Bronchial epithelial cell (primary cell): ENCODE results near the gene LIMD2. TPM values are rescaled to one million over a fixed set of nuclear protein-coding genes. Genes with fewer than 3 reads are reported as not detected.

Experiments
- DNase-seq: peaks from one replicate; pipeline ENCODE4 v3.0.0-alpha.2; 2010; ENCODE audit warnings: low read depth
- FAIRE-seq: peaks from 2 replicates; lab custom pipeline; 2011; peaks lifted over from hg19 to GRCh38; lab: Jason Lieb, UNC
- H3K27me3 ChIP-seq: 2 replicates; pipeline ENCODE4 v1.5.1; 2011; ENCODE audit warnings: low read length; ENCODE audit not compliant: control insufficient read depth, insufficient read depth
- H3K36me3 ChIP-seq: 2 replicates; pipeline ENCODE4 v1.5.1; 2011; ENCODE audit warnings: low read length; ENCODE audit not compliant: control insufficient read depth, insufficient read depth
- H3K4me3 ChIP-seq: 2 replicates; pipeline ENCODE4 v1.5.1; 2011; ENCODE audit warnings: mild to moderate bottlenecking, low read depth, low read length, control low read depth
- CTCF ChIP-seq: IDR thresholded peaks from 2 replicates; pipeline ENCODE4 v1.5.1; 2011; ENCODE audit warnings: mild to moderate bottlenecking, moderate library complexity, low read length, control low read depth, inconsistent platforms; ENCODE audit not compliant: insufficient read depth, severe bottlenecking
- total RNA-seq: library from RNA; depleted of rRNA; stranded (reverse); fragments of >200 nt; gene quantifications from 2 replicates; pipeline ENCODE4 v1.2.1, GENCODE V29; 2014

Gene LIMD2
- total RNA-seq, 1 donor from 2014 or later: 0.53 TPM

DNA sequence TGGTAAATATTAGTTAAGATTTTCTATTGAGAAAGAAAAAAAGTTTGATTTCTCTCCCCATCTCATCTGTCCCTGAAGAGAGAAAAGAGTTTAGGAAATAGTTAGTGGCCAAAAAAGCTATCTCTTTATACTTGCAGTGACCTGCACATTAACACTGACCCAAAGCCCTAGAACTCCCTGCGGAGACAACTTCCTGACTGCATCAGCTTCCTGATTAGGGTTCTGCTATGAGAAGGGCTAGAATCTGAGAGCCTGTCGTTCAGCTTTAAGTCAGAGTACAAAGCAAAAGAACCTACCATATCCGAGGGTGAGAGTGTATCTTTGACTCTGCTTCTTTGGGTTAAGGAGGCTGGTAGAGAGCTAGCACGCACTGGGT, 24.7 kb downstream of the LIMD2 start:
- TF ChIP-seq CTCF: no peak
- DNase-seq (peak; percentile 45), FAIRE-seq (no peak)
- no peaks in the 10 kb centered on the region for H3K36me3 ChIP-seq
- H3K4me3 ChIP-seq: no peak overlapping the region
- H3K27me3 ChIP-seq: no peaks in the 10 kb centered on the region

DNA sequence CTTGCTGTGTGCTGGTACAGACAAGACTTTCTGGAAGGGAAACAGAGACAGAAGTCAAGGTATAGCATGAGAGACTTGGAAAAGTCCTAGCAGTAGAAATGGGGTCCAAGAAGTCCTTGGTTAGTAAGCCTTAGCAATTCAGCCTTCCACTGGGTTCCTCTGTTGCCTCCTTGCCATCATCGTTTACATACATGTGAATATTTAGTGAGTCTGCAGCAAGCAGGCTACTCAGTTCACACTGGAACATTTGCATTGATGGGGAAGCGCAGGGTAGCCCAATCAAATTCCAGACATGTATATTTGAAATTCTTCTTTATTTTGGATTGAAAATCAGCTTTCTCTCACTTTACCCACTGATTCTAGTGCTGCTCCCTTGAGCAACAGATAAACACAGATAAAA, 27.1 kb downstream of the LIMD2 start:
- FAIRE-seq: no peak

DNA sequence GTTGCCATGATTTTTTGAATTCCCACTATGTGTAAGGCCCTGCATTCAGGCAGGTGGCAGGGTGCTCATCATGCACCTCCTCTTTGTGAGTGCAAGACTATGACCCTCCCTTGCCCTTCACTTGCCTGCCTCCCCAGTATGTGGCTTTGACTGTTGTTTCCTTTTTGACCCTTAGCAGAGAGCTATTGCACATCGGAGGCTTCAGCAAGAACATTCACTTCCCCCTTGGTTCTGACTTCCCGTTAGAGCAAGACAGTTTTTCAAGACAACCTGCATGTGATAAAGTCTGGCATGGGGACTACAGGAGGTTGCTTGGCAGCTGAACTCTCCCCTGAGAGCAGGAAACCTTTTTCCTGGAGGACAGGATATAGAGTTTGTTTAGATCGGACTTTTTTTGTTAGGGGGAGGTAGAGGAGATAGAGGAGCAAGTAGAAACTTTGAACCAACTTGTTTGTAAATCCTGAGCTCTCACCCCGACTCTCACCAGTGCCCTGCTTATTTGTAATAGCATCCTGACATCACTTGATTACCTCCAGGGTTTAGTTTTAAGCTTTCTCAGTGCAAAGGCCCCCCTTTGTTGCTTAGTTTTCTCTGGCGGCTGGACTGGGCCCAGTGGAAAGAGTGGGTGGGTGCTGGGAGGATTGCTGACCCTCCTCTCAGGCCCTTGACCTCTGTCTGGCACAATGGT, 34.3 kb downstream of the LIMD2 start:
- H3K4me3 ChIP-seq: no peak overlapping the region
- no peak for TF ChIP-seq CTCF
- peaks cover 4% of the 10 kb centered on the region for H3K36me3 ChIP-seq
- FAIRE-seq (no peak), DNase-seq (no peak)
- H3K27me3 ChIP-seq: no peaks in the 10 kb centered on the region

More for the DNA sequence above, 27.1 kb downstream of the LIMD2 start:
- no peak for TF ChIP-seq CTCF
- no peak for DNase-seq
- Histone ChIP-seq H3K36me3 (no peaks in the 10 kb centered on the region), H3K4me3 (no peak overlapping the region), H3K27me3 (no peaks in the 10 kb centered on the region)

- H3K36me3 ChIP-seq: no peaks in the 10 kb centered on the region
- TF ChIP-seq CTCF: no peak
- no peak for FAIRE-seq
- H3K4me3 ChIP-seq: no peak overlapping the region
- no peaks in the 10 kb centered on the region for H3K27me3 ChIP-seq
- no peak for DNase-seq
Observed at GRCh38 chr17:63659850-63660249, 40.1 kb downstream of the LIMD2 start.

GRCh38 chr17:63658366-63658765, 41.6 kb downstream of the LIMD2 start:
- DNase-seq (no peak), FAIRE-seq (no peak)
- H3K4me3 ChIP-seq: no peak overlapping the region
- no peaks in the 10 kb centered on the region for H3K27me3 ChIP-seq
- peaks cover 1% of the 10 kb centered on the region for H3K36me3 ChIP-seq
- TF ChIP-seq CTCF: no peak

- Histone ChIP-seq H3K27me3 (no peaks in the 10 kb centered on the region), H3K4me3 (no peak overlapping the region), H3K36me3 (peaks cover 1% of the 10 kb centered on the region)
- no peak for DNase-seq
- TF ChIP-seq CTCF: no peak
- FAIRE-seq: no peak
Observed at GRCh38 chr17:63657786-63658185, 42.1 kb downstream of the LIMD2 start.
